ENCODE data around the gene DLL1.
A peak's percentile ranks its signal among the peaks of the same experiment; 100 is the strongest.

DLL1 gene

DNA sequence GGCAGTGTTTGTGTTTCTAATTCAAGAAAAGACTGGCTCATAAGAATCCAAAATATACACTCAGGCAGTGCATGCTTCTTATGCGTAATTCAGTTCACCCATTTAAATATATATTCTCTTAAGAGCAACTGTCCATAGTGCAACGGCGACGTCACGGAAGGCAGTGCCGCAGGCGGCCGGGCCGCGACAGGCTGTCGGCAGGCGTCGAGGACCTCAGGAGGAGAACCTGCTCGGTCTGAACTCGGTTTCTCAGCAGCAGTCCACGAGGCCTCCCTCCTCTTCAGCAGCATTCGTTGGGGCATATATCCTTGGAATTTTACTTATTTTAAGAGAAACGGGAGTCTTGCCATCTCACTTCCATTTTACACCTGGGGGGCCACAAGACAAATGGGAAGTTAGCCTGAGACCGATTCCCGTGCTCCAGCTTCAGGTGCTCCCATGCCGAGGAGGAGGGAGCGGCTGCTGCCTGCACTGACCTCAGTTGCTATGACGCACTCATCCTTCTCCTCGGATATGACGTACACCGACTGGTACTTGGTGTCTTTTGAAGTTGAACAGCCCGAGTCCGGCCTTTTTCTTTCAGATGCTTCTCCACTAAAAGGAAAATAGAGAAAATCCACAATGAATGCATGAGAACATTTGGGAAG, 8.2 kb downstream of the DLL1 start:
- ATAC-seq (ENCODE audit: low read depth) (no peak), DNase-seq (ENCODE audit: low spot score in 2 of 2) (no peak)
- H3K9me3 Mint-ChIP-seq, result no peaks in the 10 kb centered on the region
- peaks cover 9% of the 10 kb centered on the region for H3K4me1 Mint-ChIP-seq
- no peak overlapping the region for H3K27ac Mint-ChIP-seq
- H3K36me3 Mint-ChIP-seq, result no peaks in the 10 kb centered on the region
- H3K27me3 Mint-ChIP-seq, result peaks cover 9% of the 10 kb centered on the region
- no peak overlapping the region for H3K4me3 Mint-ChIP-seq

GRCh38 chr6:170281331-170282292, 9.3 kb downstream of the DLL1 start:
- no peak for ATAC-seq (ENCODE audit: low read depth)
- H3K36me3 Mint-ChIP-seq, result no peaks in the 10 kb centered on the region
- H3K4me3 Mint-ChIP-seq, result peak overlapping the region; percentile 83
- peaks cover 9% of the 10 kb centered on the region for H3K27me3 Mint-ChIP-seq
- DNase-seq (ENCODE audit: low spot score in 2 of 2), result no peak
- no peak overlapping the region for H3K27ac Mint-ChIP-seq
- no peaks in the 10 kb centered on the region for H3K9me3 Mint-ChIP-seq
- peaks cover 9% of the 10 kb centered on the region for H3K4me1 Mint-ChIP-seq

DNA sequence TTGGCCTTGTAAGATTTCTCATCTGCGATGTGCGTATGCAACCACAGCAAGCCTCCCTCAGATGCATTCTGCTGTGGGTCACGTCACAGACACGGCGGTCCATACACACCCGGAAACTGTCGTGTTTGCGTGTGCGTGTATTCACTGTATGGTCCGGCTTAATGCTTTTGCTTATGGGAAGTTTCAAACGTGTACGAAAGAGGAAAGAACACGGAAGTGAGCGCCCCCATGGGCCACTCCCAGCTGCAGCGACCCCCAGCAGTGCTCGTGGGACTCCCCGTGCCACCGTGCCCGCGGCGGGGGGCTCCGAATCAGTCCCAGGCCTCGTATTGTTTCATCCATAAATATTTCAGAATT, 10.2 kb downstream of the DLL1 start:
- H3K4me1 Mint-ChIP-seq, result peaks cover 9% of the 10 kb centered on the region
- peaks cover 9% of the 10 kb centered on the region for H3K27me3 Mint-ChIP-seq
- DNase-seq (ENCODE audit: low spot score in 2 of 2) (no peak), ATAC-seq (ENCODE audit: low read depth) (peak; percentile 66)
- H3K9me3 Mint-ChIP-seq, result no peaks in the 10 kb centered on the region
- H3K36me3 Mint-ChIP-seq, result no peaks in the 10 kb centered on the region
- peak overlapping the region; percentile 70 for H3K27ac Mint-ChIP-seq
- peak overlapping the region; percentile 83 for H3K4me3 Mint-ChIP-seq

DNA sequence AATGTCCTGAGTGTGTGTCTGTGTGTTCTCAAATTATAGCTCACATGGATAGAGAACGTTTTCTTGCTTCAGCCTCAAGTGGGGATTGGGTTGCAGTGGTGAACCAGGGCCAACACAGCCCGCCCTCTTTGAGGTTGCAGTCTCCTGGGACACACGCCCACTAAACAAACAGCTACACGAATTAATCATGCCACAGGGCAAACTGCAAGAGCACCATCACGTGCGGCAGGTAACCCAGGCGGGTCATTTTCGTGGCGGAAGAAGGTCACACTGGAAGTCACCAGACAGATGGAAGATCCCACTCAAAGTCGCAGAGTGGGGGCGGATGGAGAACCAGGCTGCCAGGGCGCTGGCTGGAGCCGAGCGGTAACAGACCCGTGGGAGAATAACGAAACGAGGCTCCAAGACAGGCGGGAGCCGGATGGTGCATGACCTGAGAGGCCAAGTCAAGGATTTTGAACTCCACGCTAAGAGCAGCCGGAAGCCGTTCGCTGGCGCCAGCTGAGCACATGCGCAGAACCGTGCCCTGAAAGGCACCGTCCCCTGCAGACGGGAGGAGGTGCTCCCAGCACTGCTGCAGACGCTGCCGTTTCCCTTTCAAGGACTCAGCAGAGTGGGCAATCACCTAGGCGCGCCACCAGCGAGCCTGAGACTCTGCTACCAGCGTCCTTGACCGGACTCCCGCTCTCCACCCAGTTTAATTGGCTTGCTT, 10.7 kb downstream of the DLL1 start:
- peaks cover 2% of the 10 kb centered on the region for H3K36me3 Mint-ChIP-seq
- DNase-seq (ENCODE audit: low spot score in 2 of 2), result peak in 1 of 2 donors; percentile 45
- no peaks in the 10 kb centered on the region for H3K9me3 Mint-ChIP-seq
- peaks cover 9% of the 10 kb centered on the region for H3K4me1 Mint-ChIP-seq
- H3K4me3 Mint-ChIP-seq, result peak overlapping the region; percentile 83
- H3K27ac Mint-ChIP-seq, result peak overlapping the region; percentile 70
- peak; percentile 80 for ATAC-seq (ENCODE audit: low read depth)
- H3K27me3 Mint-ChIP-seq, result peaks cover 7% of the 10 kb centered on the region

DNA sequence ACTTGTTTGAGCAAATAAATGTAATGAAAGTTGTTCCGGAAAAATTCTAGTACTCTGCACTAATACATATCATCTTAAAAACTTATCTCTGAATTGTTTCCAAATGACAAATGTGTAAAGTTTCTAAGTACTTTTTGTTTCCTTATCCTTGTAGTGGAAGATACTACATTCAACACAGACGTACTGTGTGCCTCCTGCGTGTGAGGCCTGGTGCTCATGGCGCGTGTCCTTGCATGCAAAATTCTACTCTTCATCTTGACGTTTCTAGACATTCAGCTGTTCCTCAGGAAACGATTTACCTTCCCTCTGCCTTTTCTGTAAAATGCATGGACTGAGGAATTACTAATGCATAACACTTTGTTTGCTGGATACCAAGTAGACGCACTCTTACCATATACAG, 11.5 kb downstream of the DLL1 start:
- H3K4me1 Mint-ChIP-seq, result peaks cover 9% of the 10 kb centered on the region
- ATAC-seq (ENCODE audit: low read depth) (no peak), DNase-seq (ENCODE audit: low spot score in 2 of 2) (no peak)
- H3K9me3 Mint-ChIP-seq, result no peaks in the 10 kb centered on the region
- no peak overlapping the region for H3K4me3 Mint-ChIP-seq
- peaks cover 6% of the 10 kb centered on the region for H3K27me3 Mint-ChIP-seq
- no peak overlapping the region for H3K27ac Mint-ChIP-seq
- H3K36me3 Mint-ChIP-seq, result peaks cover 3% of the 10 kb centered on the region

DNA sequence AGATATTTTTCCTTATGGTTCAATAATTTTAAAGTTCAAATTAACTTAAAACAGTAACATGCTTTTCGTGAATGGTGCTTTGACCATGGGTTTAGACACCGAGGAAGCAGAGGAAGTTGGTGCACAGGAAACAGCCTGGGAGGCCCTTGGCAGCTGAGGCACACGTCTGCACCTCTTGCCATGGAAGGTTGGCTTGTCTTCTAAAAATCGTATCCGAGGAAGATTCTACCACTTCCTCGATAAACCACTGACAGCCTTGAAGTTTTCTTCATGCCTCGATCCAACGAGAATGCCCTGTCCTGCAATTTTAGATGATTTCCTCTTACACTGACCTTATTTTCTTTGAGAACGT, 12.2 kb downstream of the DLL1 start:
- Mint-ChIP-seq H3K4me3 (no peak overlapping the region), H3K27ac (no peak overlapping the region), H3K4me1 (peaks cover 10% of the 10 kb centered on the region), H3K27me3 (peaks cover 6% of the 10 kb centered on the region), H3K9me3 (no peaks in the 10 kb centered on the region), H3K36me3 (peaks cover 3% of the 10 kb centered on the region)
- ATAC-seq (ENCODE audit: low read depth) (no peak), DNase-seq (ENCODE audit: low spot score in 2 of 2) (no peak)

DNA sequence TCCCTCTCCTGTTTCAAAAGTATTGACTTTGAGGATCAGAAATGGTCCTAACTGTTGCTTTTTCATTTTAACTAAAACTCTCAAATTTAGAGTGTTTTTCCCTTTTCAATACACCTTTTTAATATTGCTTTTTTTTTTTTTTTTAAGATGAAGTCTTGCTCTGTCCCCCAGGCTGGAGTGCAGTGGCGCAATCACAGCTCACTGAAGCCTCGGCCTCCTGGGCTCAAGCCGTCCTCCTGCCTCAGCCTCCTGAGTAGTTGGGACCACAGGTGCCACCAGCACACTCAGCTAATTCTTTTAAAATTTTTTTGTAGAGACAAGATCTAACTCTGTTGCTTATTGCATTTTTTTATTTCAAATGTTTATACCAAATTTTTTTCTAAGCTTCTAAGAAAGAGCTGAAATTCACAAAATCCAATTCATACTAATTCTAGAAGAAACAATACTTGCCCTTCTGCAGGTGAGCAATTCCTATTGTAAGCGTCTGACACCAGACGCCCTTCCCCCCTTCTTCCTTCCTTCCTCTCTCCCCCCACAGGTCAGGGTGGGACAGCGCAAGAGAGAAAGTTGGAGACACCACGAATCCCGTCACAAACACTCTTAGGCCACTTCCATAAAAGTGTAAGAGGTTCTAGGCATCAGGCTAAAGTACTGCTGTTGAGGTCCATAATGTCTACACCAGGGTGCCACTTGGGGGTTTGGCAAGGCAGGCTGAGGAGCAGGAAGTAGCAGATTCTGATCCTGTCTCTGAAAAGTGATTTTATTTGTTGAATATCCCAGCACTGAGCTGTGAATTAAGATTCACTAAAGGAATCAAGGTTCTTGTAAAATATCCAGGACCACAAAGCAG, 12.8 kb downstream of the DLL1 start:
- Mint-ChIP-seq H3K4me3 (no peak overlapping the region), H3K27ac (no peak overlapping the region), H3K36me3 (peaks cover 3% of the 10 kb centered on the region)

GRCh38 chr6:170276369-170277057, 14.4 kb downstream of the DLL1 start:
- H3K36me3 Mint-ChIP-seq, result peaks cover 3% of the 10 kb centered on the region
- DNase-seq (ENCODE audit: low spot score in 2 of 2), result no peak
- peaks cover 6% of the 10 kb centered on the region for H3K27me3 Mint-ChIP-seq
- H3K9me3 Mint-ChIP-seq, result no peaks in the 10 kb centered on the region
- no peak overlapping the region for H3K27ac Mint-ChIP-seq
- no peak for ATAC-seq (ENCODE audit: low read depth)
- H3K4me1 Mint-ChIP-seq, result peaks cover 15% of the 10 kb centered on the region
- no peak overlapping the region for H3K4me3 Mint-ChIP-seq

More for the DNA sequence above, 12.8 kb downstream of the DLL1 start:
- no peaks in the 10 kb centered on the region for H3K9me3 Mint-ChIP-seq
- H3K27me3 Mint-ChIP-seq, result peaks cover 6% of the 10 kb centered on the region
- DNase-seq (ENCODE audit: low spot score in 2 of 2) (no peak), ATAC-seq (ENCODE audit: low read depth) (no peak)
- H3K4me1 Mint-ChIP-seq, result peaks cover 12% of the 10 kb centered on the region

DNA sequence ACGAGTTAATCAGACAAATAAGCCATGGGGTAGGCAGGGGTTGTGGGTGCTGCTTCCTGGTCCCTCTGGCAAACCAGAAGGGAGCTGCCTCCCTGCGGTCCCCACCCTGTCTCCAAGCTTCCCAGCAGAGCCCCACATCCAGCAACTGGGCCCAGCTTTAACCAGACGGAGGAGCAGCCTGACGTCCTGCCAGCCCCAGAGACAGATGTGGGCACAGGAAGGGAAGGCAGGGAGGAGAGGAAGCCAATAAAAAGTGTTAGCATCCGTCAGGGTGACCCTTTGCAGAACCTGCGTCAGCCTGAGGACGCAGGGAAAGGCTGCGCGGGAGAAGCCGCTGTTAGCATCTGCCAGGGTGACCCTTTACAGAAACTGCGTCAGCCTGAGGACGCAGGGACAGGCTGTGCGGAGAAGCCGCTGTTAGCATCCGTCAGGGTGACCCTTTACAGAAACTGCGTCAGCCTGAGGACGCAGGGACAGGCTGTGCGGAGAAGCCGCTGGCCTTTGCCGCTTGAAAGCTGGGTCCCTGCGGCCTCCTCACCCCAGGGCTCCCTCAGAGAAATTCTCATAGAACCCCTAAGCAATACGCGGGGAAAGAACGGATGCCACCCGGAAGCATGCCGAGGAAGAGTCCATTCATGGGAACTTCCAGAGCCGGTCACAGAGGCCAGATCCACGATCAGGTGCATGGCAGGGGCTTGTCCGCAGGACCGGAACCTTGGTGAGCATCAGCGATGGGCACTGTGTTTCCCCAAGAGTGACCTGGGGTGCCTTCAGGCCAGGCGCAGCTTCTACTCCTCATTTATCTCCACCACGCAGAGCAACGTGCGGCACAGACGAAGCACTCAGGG, 15.9 kb downstream of the DLL1 start:
- H3K36me3 Mint-ChIP-seq, result peaks cover 3% of the 10 kb centered on the region
- no peak for ATAC-seq (ENCODE audit: low read depth)
- no peak overlapping the region for H3K27ac Mint-ChIP-seq
- no peak overlapping the region for H3K4me3 Mint-ChIP-seq
- H3K9me3 Mint-ChIP-seq, result no peaks in the 10 kb centered on the region
- peaks cover 4% of the 10 kb centered on the region for H3K27me3 Mint-ChIP-seq
- no peak for DNase-seq (ENCODE audit: low spot score in 2 of 2)
- H3K4me1 Mint-ChIP-seq, result peaks cover 18% of the 10 kb centered on the region

DNA sequence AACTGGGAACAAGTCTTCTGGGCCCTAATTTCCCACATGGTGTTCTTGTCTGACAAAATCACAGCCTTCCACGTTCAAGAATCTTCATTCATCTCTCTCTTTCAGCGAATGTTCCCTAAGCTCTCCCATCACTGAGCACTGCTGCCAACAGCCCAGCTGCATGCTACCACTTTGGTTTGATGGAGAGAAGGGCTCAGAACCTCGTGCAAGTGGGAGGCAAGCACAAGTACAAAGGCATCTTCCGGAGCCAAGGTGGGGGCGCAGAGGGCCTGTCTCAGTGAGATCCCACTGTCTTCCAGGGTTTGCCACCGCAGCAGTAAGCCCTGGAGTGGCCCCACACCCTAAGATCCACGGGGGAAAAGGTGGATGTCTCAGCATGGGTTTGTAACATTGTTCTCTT, 17.2 kb downstream of the DLL1 start:
- H3K9me3 Mint-ChIP-seq, result no peaks in the 10 kb centered on the region
- H3K4me1 Mint-ChIP-seq, result peaks cover 12% of the 10 kb centered on the region
- DNase-seq (ENCODE audit: low spot score in 2 of 2) (no peak), ATAC-seq (ENCODE audit: low read depth) (no peak)
- H3K27me3 Mint-ChIP-seq, result no peaks in the 10 kb centered on the region
- no peak overlapping the region for H3K27ac Mint-ChIP-seq
- peak overlapping the region; percentile 67 for H3K4me3 Mint-ChIP-seq
- peaks cover 3% of the 10 kb centered on the region for H3K36me3 Mint-ChIP-seq

DNA sequence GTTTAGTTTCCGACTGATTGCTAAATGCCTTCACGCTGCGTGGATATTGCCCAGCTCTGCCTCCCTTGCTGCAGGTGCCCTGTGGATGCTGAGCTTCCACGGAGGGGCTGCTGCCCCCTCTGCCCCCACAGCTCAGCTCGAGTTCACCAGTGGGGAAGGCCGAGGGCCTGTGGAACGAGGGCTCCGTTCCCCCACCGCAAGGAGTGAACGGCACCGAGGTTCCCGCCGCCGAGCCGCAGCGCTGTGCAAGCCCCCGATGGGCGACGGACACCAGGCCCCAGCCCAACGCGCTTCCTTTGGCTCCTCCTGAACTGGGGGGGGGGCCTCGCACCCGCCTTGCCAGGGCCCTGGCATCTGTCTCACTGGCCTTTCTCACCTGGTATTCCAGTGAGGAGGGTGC, 17.7 kb downstream of the DLL1 start:
- ATAC-seq (ENCODE audit: low read depth) (no peak), DNase-seq (ENCODE audit: low spot score in 2 of 2) (no peak)
- Mint-ChIP-seq H3K27me3 (no peaks in the 10 kb centered on the region), H3K4me1 (peaks cover 11% of the 10 kb centered on the region), H3K4me3 (peak overlapping the region; percentile 96), H3K9me3 (no peaks in the 10 kb centered on the region), H3K36me3 (peaks cover 3% of the 10 kb centered on the region), H3K27ac (no peak overlapping the region)

DNA sequence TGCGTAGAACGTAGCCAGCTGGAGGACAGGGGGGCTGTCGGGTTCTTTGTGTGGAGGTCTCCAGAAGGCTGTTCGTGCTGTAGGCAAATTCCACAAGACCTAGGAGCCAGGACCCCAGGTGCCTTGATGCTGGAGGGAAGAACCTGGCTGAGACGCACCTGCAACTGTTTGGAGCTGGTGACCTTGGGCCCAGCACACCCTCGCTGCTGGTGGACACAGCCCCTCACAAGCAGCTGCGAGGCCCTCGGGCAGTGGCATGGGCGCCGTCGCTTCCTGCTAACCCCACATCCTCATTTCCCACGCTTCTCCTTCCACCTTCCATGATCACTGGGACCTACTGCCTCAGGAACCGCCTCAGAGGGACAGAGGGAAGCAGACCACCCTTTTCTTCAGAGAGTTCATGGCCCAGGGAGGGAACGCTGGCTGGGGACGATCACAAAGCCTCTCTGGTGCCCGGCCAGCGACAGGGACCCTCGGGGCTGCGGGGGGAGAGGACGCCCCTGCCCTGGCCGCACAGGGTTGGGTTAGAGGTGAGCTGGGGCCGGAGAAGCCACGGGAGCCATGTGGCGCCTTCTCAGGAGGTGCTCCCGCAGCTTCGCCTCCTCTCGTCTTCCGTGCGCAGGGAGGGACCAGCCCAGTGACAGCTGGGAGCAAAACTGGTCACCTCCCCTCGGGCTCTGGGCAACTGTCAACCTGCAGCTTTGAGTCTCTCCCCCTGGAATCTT, 18.4 kb downstream of the DLL1 start:
- DNase-seq (ENCODE audit: low spot score in 2 of 2), result no peak
- Mint-ChIP-seq H3K4me1 (peaks cover 10% of the 10 kb centered on the region), H3K36me3 (peaks cover 3% of the 10 kb centered on the region), H3K27ac (peak overlapping the region; percentile 85), H3K4me3 (peak overlapping the region; percentile 96), H3K9me3 (no peaks in the 10 kb centered on the region), H3K27me3 (no peaks in the 10 kb centered on the region)
- no peak for ATAC-seq (ENCODE audit: low read depth)
